Activated T-cell treated with anti-CD3 and anti-CD28 coated beads for 48 hours (primary cell): Measurements from ENCODE around the gene FGGY.
"Not testable (repeated sequence)": the region's sequence is repeated elsewhere in the genome, so short reads cannot be mapped to it uniquely, and the experiment has no call there.

Experiments
- DNase-seq: peaks from one replicate; pipeline ENCODE4 v3.0.0-alpha.2; 2020; ENCODE audit warnings: low read depth

Gene FGGY

GRCh38 chr1:59352065-59352464 is 55.2 kb downstream of the FGGY start:
- no peak for DNase-seq

DNA sequence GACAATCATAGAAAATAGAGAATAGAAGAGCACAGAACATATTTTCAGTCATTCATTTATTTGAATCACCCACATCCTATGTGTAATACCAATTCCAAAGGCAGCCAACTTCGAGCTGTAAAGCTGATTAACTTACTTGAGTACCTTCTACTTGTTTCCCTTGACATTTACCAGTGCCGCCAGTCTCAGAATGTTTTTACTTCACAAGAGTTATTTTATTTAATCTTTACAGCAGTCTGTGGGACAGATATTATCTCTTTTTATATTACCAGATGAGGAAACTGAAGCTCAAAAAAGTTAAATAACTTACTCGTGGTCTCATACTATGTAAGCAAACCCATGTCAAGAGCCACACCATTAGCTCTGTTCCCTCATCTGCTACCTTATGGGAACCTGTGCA is 56.6 kb downstream of the FGGY start:
- no peak for DNase-seq

DNA sequence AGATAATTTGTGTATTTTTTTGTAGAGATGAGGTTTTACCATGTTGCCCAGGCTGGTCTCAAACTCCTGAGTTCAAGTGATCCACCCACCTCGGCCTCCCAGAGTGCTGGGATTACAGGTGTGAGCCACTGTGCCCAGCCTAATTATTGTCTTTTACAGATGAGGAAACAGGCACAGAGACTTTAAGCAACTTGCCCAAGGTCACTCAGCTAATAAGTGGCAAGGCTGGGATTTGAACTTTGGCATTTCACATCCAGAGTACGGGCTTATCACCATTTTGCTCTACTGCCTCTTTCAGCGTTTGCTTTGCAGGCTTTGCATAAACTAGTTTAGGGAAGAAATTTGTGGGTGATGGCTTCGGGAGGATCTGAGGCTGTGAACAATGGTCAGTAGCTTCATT is 57.3 kb downstream of the FGGY start:
- not testable (repeated sequence) for DNase-seq

DNA sequence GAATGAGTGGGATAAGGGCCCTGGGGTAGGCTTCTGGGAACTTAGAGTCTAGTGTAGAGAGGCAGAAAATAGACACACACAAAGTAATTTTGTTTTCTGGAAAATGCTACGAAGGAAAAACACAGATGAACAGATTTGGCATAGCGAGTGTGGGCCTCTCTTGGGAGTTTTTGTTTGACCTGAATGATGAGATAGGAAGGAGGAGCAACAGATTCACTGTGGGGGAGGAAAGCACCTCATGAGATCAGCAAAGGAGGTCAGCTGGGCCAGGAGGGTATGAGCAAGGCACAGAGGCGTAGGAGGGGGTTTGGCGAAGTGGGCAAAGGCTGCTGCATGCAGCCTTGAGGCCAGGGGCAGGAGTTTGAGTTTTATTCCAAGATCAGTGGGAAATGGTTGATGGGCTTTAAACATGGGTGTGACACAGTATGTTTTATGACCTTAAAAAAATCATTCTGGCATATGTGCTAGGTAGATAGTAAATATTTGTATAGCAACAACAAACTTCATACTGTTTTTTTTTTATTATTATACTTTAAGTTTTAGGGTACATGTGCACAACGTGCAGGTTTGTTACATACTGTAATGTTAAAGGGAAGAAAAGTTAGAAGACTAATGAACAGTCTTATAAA is 57.9 kb downstream of the FGGY start:
- no peak for DNase-seq

GRCh38 chr1:59355361-59355760 is 58.5 kb downstream of the FGGY start:
- no peak for DNase-seq

DNA sequence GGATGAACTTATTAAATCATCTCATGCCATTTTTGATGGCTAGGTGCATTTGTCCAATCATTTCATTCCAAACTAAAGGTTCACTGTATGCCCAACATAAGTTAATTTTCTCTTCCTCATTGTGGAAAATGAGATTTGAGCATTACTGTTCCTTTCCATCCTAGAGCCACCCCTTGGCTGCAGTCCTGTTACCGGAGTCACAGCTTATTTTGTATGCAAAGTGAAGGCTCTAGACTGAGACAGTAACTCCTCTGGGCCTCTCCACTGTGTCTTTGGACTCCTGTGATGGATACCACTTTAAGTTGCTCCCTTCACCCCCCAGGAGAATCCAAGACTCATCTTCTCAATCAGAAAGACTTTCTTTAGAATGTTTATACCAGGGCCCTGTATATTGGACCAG is 59.7 kb downstream of the FGGY start:
- no peak for DNase-seq

DNA sequence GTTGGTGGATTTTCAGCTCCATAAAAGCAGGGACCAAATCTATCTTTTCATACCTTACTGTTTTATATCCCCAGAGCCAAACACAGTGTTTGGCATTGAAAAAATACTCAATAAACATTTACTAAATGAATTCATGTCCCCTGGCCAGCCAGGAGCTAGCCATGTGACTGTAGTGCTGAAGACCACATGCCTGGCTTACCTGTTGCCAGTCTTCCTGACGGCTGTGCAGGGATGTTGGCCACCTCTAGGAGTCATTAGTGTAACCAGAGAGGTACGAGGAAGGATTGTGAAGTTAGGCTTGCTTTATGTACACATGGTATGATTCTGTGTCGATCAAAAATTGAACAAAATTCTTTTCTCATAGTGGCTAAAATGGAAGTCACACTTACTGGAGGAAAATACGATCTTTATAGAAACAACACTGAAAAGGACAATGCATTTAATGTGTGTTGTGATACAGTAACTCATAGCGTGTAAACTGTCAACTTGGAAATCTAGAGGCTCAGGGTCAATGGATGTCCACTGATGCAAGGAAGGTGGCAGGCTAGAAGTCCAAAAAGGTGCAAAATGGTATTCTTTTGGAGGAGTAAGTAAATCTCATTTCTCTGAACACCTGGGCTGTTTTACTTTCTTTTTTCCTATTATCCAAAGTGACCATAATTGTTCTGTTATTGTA is 60.9 kb downstream of the FGGY start:
- no peak for DNase-seq

GRCh38 chr1:59359325-59359724 is 62.4 kb downstream of the FGGY start:
- DNase-seq, result no peak

- DNase-seq, result no peak
Measured at GRCh38 chr1:59360170-59360569, 63.3 kb downstream of the FGGY start.

DNA sequence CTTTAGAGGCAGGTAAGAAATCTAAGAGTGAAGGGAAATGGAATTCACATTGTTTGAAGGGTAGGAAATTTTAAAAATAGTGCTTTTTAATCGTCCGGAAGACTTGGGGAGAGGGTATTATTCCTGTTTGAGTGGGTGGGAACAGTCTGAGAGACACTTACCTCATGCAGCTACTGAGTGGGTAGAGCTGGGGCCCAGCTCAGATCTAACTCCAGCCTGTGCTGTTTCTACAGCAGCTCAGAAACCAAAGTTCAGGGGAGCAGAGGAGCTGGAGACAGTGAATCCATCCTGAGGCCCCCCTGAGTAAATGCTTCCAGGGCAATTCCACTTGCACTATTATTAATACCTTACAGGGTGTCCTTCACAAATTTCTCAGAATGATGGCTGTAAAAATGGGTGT is 63.8 kb downstream of the FGGY start:
- no peak for DNase-seq

GRCh38 chr1:59361766-59362165 is 64.9 kb downstream of the FGGY start:
- no peak for DNase-seq

- DNase-seq, result no peak
Measured at GRCh38 chr1:59364037-59364436, 67.1 kb downstream of the FGGY start.

DNA sequence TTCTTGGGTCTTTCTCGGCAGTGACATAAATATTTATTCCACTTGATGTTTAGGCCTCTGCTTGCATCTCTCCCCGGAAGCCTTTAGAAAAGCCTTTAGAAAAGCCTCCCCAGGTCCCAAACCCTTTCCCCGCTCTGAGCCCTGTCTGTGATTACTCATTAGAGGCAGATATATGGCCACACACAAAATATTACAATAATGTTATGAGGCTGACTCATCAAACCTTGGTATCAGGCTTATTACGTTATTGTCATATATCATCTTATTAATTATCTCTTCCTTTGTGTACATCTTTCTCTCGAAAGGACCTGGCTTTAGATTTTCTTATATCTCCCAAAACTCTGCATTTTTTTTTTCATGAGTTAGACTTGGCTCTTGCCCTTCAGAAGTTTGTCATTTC is 69.5 kb downstream of the FGGY start:
- DNase-seq, result no peak

DNA sequence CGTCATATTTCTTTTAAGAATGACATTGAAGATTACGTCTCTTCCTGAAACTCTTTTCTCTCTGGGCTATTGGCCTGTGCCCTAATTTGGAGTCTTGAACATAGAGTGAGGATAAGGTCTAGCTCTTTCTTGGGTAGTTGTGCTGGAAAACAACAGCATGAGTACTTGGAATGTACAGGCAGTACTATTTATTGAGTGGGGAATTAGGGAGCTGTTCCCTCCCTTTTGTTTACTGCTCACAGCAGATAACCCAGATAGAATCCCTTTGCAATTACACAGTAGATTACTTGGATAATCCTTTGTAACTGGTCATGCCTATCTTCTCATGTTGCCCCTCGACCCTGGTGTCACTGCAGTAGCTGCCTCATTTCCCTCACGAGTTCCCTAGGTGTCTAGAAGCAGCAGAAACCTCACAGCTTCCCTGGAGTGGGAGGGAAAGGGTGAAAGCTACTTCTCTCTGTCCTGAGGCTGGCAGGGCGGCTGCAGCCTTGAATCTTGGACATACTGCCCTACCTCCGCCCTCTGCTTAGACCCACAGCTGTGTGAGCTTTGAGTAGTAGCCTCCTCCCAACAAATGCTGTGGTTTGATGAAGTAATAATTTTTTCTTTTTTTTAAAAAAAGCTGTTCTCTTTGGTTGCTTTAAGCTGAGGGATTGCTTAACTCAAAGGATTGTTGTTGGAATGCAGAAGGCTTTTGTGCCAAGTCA is 70.6 kb downstream of the FGGY start:
- DNase-seq, result no peak

- no peak for DNase-seq
Measured at GRCh38 chr1:59368008-59368670, 71.2 kb downstream of the FGGY start.

GRCh38 chr1:59375321-59376220 is 78.7 kb downstream of the FGGY start:
- no peak for DNase-seq

GRCh38 chr1:59377350-59377904 is 80.5 kb downstream of the FGGY start:
- DNase-seq, result no peak

DNA sequence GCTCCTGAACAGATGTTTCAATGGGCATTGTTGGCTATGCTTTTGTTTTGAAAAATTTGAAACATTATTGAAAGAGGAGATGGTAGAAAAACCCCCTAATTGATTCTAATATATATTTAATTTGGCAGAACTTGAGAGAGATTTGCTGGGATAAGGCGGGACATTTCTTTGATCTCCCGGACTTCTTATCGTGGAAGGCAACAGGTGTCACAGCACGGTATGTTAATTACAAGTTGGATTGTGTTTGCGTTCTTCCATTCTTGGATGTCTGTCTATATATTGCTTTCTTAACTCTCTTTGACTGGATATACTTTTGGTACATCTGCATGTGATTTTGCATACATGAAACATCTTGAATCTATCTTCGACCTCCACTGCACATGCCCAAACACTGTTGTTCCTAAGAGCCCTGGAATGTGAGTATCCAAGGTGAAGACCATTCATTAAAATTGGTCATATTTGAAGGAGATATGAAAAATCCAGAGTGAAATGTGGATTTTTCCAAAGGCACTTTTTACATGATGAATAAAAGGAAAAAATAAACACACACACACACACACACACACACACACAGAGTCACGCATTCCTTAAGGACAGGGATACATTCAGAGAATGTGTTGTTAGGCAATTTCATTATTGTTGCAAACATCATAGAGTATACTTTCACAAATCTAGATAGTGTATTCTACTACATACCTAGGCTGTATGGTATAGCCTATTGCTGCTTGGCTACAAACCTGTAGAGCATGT is 81.9 kb downstream of the FGGY start:
- no peak for DNase-seq

DNA sequence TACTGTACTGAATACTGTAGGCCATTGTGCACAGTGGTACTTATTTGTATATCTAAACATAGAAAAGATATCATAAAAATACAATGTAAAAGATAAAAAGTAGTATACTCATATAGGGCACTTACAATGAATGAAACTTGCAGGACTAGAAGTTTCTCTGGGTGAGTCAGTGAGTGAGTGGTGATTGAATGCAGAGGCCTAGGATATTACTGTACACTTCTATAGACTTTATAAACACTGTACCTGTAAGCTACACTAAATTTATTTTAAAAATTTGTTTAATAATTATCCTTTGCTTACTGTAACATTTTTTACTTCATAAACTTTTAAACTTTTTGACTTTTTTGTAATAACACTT is 82.5 kb downstream of the FGGY start:
- DNase-seq, result no peak

DNA sequence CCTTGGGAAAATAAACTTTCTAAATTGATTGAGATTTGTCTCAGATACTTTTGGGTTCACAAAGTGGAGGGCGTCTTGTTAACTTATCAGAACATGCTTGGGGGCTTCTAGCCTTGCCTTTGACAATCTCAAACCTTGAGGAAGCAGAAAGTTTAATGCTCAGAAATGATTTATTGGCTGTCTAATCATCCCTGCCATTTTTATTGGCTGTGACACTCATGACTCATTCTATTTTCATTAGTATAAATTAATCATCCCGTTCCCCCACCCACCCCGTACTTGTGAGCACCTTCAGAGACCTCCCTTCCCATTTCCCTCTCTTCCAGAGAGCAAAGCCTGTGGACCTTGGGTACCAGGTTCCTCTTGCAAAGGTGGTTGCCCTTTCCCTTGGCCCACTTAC is 87.1 kb downstream of the FGGY start:
- DNase-seq, result no peak

GRCh38 chr1:59384443-59384842 is 87.5 kb downstream of the FGGY start:
- DNase-seq, result no peak
